ENCODE data around the gene NKX1-2.

Gene NKX1-2

DNA sequence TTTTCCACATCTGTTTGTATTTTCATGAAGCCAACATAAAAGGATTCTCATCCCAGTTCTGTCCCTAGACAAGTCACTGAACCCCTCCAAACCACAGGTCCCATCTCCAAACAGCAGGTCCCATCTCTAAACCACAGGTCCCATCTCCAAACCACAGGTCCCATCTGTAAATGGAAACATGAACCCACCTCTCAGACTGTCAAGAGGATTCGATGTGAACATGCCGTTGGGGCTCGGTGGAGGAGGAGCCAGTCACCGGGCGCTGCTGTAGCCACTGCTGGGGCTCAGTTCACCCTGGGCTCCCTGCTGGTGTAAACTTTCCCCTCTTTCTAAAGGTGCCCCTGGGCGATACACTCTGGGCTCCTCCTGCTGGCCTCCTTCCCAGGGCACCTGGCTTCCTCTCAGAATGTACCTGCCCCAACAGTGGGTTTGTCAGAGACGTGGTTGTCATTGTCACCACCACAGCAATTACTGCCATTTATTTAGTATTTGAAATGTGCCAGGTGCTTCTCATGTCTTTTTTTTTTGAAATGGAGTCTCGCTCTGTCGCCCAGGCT is 24.8 kb upstream of the NKX1-2 start:
- DNase-seq = no peak

DNA sequence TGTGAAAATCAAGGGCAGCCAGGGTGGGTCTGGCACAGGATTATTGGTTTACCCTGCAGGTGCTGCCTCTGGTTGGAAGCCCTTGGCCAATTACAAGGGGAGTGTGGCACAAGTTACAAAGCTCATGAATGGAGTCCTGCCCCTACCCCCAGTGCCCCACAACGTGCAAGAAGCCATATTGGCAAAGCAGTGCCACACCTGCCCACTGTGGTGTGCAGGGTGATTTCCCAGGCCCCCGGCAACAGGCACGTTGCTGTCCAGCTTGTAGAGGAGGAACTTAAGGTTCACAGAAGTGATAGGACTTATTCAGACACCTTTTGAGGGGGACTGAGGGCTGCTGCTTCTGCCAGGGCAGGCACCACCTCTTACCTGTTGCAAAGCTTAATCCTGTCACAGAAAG is 23.2 kb upstream of the NKX1-2 start:
- DNase-seq = no peak

DNA sequence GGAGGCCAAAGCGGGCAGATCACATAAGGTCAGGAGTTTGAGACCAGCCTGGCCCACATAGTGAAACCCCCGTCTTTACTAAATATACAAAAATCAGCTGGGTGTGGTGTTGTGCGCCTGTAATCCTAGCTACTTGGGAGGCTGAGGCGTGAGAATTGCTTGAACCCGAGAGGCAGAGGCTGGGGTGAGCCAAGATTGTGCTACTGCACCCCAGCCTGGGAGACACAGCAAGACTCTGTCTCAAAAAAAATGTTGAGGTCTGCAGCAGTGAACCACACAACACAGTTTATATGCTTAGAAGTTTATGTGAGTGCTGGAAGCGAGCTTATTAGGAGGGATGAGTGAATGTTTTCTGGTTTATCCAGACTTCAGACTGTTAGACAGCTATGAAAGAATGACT is 22.2 kb upstream of the NKX1-2 start:
- no peak for DNase-seq

DNA sequence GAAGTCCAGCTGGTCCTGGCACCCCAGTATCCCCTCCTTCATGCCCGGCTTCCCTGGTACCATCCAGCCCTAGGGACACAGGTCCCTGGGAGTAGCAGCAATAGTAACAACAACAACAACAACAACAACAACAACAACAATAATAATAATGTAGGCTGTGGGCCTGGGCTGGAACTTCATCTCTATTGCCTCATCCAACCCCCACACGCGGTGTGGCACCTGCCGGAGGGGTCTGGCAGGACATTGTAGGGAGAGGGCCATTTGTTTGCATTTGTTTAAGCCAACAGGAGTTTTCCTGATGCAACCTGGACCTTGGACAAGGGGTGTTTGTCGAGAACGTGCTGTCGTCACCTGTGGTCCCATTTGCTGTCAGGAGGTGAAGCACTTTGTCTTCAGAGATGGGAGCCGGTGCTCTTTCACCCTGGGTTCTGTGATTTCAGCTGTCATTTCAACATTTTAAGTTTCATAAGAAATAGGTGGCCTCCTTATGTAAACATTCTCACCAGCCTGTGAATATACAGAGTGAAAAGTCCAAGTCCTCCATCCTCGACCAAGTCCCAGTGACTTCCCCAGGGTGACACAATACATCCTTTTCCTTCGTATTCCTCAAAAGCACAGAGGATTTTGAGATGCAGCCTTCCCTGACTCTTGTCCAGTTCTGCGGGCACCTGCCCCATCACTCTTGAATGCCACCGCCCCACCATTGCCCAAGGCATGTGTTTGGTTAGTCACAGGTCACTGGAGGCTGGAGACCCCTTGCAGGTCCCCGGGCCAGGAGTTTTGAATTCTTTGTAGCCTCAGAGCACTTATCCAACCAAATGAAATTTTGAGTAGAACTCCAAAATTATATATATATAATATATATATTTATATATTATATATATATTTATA is 21.0 kb upstream of the NKX1-2 start:
- no peak for DNase-seq

DNA sequence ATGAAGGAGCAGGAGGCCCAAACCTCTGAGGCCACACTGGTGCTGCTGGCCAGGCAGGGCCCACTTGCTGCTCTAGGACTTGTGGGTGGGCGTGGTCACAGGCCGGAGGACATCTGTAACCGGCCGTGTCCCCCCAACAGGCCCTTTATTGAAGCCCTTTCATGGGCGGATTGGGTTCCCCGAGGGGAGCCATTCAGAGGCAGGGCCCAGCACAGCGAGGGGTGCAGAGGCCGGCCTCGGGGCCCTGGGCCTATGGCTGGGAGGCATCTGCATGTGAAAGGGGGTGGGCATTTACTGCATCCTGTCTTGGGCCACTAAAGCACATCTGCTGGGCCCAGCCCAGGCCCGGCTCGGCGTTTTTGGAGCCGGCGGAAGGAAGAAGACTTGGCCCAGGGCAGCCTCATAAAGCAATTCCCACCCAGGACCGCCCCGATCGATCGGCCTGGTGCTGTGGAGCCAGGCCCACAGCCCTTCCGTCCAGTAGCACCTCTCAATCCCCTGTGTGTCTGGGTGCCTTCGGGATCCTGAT is 20.2 kb upstream of the NKX1-2 start:
- DNase-seq = no peak

DNA sequence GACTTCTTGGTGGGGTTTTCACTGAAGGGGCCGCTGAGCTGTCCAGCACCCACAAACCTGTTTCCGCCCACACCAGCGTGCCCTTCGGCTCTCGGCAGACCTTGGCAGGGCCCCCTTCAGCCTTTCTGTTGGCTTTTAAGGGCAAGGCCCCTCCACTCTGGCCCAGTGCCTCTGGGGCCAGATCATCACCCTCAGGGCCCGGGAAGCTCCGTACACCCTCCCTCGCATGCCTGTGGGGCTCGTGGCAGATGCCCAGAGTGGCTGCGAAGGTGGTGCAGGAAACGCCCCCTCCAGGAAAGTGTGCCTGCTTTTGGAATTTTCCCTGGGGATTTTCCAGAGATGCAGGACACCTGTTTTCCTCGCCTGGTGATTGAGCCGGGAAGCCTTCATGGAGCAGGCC is 18.8 kb upstream of the NKX1-2 start:
- no peak for DNase-seq

DNA sequence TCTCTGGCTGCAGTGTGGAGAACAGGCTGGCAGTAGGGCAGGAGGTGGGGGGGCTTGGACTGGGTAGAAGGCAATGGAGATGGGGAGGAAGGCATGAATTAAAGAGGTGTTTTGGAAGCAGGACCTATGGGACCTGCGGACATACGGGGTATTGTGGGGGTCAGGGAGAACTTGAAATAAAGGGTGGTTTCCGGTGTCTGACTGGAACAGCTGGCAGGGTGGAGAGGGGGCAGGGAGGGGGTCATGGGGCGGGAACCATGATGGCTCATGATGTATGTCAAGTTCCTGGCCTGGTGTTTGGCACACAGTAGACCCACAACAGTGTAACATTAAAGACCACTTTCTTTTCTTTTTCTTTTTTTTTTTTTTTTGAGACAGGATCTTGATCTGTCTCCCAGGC is 17.3 kb upstream of the NKX1-2 start:
- no peak for DNase-seq

DNA sequence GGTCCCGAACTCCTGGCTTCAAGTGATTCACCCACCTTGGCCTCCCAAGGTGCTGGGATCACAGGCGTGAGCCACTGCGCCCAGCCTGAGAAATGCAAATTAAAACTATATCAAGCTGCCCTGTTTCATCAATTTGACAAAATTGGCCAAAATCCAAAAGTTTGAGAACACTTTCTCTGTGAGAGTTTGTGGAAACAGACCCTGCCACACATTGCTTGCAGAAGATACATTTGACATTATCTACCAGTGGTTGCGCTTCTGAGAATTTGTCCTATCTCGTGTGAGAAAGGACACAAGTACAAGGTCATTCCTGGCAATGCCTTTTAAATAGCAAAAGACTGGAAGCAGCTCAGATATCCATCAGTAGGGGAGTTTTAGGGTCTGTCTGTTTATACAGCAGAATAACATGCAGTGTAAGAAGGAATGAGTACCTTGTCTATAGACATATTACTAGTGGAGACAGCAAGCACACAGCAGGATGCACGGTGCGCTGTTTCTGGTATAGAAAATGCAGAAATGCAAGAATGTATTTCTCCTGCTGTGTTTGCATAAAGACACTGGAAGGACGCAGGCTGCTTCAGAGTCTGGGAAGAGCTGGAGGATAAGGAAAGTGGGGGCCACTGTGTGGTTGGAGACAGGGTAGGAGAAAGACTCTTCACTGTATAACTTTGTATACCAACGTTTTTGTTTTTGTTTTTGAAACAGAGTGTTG is 16.1 kb upstream of the NKX1-2 start:
- DNase-seq = no peak

DNA sequence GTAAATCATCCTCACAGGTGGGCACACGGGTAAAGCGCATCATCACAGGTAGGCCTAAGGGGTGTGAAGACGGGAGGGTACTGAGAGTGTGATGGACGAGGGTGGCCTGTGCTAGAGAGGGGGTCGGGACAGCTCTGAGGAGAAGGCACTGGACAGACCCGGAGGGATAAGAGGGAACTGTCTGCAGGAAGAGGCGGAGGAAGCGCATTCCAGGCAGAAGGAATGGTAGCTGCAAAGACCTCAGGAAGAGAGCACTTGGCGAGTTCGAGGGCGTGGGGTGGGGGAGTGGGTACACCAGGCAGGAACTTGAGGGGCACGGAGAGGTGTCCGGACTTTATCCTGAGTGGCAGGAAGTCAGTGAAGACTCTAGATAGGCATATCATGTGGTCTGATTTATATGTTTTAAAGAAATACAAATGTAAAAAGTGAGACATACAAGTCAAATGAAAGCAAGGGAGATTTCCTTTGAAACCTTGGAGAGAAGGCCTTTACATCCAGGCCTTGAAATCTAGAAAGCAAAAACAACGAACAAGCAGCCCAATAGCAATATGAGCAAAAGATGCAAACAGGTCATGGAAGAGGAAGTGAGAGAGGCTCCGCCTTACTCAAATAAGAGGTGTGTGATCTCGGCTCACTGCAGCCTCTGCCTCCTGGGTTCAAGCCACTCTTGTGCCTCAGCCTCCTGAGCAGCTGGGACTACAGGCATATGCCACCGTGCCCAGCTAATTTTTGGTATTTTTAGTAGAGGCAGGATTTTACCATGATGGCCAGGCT is 15.4 kb upstream of the NKX1-2 start:
- no peak for DNase-seq

DNA sequence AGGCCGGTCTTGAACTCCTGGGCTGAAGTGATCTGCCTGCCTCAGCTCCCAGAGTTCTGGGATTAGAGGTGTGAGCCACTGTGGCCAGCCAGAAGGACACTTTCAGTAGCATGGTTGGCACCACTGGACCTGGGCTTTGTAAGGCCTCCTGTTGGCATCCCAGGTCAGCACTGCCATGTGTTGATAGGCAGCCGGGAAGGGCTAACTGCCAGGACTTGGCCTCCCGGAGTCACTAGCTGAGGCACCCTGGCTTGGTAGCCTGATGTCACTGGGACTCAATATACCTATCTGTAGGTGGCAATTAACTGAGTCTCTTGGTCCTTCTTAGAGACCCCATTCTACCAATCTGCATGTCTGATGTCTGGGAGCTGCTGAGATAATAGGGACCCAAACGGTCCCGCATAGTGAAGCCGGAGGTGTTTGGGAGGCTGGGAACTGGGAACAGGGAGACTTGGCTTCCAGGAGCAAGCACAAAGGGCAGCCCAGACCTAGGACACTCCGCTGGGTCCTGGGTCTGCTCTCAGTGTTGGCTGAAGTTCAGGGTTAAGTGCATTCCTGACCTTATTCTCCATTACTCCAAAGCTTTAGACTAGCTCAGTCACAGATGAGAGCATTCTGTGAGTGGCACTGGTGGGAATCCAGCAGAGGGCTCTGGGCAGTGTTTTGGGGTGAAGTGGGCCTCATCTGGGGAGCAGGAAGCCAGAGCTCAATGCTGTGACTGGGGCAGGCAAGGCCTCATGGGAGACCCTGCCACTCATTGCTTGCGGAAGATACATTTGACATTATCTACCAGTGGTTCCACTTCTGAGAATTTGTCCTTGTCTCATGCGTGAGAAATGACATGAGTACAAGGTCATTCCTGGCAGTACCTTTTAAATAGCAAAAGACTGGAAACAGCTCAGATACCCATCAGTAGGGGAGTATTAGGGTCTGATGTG is 14.5 kb upstream of the NKX1-2 start:
- DNase-seq = no peak

DNA sequence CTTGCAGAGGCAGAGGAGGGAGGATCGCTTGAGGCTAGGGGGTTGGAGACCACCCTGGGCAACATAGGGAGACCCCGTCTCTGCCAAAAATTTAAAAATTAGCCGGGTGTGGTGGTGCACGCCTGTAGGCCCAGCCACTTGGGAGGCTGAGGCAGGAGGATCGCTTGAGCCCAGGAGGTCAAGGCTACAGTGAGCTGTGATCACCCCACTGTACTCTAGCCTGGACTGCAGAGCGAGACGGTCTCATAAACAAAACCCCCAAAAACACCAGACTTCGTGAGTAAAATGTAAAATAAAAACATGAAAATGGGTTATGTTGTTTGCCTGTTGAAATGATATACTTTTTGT is 12.5 kb upstream of the NKX1-2 start:
- DNase-seq = no peak

DNA sequence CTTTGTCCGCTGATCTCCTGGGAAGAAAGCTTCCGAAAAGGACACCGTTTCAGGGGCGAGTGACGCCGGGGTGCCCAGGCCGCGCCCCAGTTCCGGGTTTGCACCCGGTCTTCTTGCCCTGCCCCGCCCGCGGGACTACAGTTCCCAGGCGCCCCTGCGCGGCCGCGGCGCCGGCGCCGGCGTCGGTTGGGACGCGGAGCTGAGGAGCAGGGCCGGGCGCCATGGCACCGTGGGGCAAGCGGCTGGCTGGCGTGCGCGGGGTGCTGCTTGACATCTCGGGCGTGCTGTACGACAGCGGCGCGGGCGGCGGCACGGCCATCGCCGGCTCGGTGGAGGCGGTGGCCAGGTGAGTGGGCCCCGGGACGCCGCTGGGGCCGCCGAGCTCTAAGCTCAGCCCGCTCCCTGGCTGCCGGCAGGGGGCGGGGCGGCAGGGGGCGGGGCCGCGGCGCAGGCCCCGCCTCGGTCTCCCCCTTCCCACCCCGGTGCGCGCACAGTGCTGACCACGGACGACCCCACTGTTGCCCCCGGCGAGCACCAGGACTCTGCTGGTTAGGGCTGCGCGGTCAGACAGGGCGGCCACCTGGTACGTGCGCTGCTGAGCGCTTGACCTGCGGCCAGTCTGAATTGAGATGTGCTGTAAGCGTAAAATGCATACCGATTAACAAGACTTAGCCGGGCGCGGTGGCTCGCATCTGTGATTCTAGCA is 12.0 kb upstream of the NKX1-2 start, which contains the start of gene LHPP:
Gene LHPP, plus strand, starts transcription at position 182 of the 706 bp plus-strand sequence. Its CDS starts 40 bp downstream, at position 222.
- peak; percentile 92 for DNase-seq

DNA sequence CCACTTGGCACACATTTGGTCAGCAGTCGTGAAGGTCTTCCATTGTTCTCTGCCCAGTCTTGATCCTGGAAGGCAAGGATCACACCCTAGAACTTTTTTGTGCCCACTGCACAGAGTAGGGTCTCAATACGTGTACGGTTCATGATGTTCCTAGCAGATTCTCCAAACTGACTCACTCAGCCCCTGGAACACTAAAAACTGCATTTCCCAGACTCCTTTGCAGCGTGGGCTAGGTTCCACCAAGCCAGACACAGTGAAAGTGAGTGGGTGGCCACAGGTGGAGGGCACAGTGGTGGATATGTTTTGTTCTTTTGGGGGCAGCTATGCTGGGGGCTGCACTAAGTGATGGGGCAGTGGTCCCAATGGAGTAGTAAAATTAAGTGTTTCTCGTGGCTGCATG is 10.3 kb upstream of the NKX1-2 start:
- DNase-seq = no peak

DNA sequence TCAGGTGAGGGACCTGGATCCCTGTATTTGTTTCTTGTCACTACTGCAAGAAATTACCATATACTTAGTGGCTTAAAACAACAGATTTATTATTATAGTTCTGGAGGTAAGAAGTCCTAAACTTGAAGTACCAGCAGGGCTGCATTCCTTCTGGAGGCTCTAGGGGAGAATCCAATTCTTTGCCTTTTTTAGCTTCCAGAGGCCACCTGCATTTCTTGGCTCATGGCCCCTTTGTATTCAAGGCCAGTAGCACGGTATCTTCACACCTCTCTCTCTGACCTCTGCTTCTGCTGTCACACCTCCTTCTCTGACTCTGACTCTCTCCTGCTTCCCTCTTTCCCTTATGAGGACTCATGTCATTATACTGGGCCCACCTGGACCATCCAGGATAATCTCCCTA is 9.6 kb upstream of the NKX1-2 start:
- no peak for DNase-seq

DNA sequence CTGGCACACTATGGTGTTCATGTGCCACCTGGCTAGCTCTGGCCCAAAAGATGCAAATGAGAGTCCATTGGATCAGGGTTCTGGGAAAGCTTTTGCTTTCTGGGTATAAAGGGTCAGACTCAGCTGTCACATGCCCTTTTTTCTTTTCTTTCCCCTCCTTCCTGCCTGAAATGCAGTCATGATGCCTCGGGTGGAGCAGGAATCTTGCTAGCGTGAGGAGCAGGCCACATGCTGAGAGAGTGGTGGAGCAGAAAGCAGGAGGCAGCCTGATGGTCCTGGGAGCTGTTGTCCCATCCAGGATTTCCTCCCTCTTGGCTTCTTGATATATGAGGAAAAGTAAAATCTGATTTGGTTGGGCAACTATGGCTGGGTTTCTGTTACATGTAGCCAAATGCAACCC is 9.1 kb upstream of the NKX1-2 start:
- no peak for DNase-seq

DNA sequence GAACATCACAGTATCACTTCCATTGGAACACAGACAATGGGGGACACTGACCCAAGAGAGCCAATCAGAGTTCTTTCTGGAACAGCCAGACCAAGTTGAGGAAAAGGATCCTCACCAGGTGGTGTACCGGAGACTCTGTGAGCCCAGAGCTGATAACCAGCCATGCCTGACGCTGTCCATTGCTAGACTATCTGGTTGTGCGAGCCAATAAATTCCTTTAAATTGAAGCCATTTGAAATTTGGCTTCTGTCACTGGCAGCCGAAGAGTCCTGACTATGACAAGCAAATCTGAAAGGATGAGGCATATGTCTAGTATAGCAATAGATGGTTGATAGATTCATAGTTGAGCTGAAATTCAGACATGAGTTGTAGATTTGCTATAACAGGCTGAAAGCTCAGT is 8.6 kb upstream of the NKX1-2 start:
- DNase-seq = no peak

DNA sequence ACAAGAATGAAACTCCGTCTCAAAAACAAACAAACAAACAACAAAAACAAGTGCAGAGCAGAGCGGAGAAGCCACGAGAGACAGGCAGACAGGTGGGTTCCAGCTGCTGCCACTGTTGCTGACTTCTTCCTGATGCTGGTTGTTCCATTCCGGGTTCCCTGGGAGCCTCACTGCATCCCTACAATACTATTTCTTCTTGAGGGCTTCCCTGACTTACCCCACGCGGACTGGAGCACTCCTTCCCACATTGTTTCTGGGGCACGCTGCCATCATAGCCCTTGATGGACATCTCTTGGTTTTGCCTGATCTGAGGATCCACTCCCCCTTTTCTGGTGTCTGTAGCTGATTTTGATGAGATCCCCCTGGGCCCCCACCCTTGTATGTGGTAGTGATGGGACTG is 5.6 kb upstream of the NKX1-2 start:
- no peak for DNase-seq

DNA sequence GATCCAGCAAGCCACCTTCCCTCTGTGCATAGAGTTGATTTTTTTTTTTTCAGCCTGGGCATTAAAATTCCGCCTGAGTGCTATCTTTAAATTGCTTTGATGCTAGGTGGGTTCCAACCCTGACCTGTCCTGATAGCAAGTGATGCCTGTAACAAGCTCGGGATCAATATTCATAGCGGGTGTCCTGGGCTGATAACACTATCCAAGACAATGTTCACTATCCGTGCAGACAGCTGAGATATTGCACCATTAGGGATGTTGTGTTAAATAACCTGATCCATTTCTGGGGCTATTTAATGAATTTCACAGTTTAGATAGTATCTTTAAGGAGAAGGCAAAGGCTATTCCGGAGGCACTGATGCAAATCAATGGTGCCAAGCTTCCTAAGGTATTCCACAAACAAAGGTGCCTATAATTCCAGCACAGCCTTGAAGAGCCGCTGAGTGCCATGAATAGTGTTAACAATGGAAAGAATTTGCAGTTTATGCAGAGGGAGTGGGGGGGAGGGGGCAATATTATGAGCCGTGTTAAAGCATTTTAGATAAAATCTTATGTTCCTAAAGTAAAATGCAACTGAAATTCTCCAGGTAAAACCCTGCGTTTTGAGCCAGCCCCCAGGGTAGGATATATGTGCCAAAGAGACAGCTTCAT is 4.2 kb upstream of the NKX1-2 start:
- no peak for DNase-seq

DNA sequence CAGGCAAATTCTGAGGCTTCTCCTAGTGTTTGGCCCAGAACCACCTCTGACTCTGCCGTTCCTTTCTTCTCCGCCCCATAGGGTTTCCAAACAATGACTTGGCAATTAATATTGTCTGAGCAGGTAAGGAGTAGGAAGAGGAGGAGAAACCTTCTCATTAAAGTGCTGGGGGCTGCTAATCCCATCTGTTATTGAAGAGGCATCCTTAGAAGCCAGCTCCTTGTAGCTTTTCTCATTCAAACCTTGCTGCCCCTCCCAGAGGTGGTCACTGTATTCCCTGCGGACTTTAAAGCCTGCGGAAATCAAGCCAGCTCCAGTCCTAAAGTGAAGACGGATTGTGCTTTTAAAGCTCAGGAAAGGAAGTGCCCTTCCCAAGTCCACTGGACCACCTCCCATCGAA is 1.4 kb upstream of the NKX1-2 start:
- DNase-seq = no peak

DNA sequence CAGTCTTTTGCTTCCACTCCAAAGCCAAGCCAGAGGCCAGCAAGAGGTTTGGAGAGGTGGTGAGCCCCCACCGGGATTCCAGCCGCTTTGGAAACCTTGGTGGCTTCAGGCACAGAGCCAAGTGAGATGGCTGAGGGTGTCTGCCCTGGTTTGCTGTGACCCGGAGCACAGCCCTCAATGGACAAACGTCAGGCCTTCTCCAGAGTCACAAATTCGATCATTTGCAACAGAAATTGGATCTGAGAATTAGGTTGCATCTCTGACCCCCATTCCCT is 885 bp upstream of the NKX1-2 start:
- DNase-seq = no peak

Measured in right forelimb (tissue), 1 donor.